BE2C (cell line): ENCODE measurements around the gene AGAP2.
"Not testable (repeated sequence)": the region's sequence is repeated elsewhere in the genome, so short reads cannot be mapped to it uniquely, and the experiment has no call there.

Experiments used
- DNase-seq: peaks from one replicate; pipeline ENCODE4 v3.0.0-alpha.2; 2020
- H3K27me3 ChIP-seq: fragments of 250-450 bp; sonication (Bioruptor Pico); 2 replicates; pipeline ENCODE4 v1.5.1; 2020; ENCODE audit warnings: mild to moderate bottlenecking
- H3K36me3 ChIP-seq: fragments of 250-450 bp; sonication (Bioruptor Pico); 2 replicates; pipeline ENCODE4 v1.5.1; 2020; ENCODE audit warnings: mild to moderate bottlenecking
- H3K4me1 ChIP-seq: fragments of 250-450 bp; sonication (Bioruptor Pico); 2 replicates; pipeline ENCODE4 v1.5.1; 2020
- H3K4me3 ChIP-seq: 2 replicates; pipeline ENCODE4 v1.5.1; 2011; ENCODE audit warnings: low read depth, low read length
- H3K9me3 ChIP-seq: fragments of 250-450 bp; sonication (Bioruptor Pico); 2 replicates; pipeline ENCODE4 v1.5.1; 2020
- TF ChIP-seq, protein P1 (sequence below): IDR thresholded peaks from 2 replicates; pipeline ENCODE4 v1.5.1; 2012; ENCODE audit warnings: mild to moderate bottlenecking, low read depth, low read length

Gene AGAP2

DNA sequence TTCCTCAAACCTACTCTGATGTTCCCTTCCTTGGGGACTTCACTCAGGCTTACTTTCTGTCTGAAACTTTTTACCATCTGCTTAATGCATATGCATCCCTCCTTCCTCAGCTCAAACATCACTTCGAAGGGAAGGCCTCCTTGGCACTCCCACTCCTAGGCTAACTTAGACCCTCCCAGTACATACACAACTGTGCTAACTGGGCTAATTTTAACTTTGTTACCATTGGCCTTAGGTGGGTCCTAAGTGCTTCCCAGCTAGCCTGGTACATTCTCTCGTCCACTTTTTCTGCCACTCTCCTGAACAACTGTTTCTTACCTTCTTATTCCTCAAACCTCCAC, 37.7 kb upstream of the AGAP2 start:
- H3K9me3 ChIP-seq = no peaks in the 10 kb centered on the region
- no peaks in the 10 kb centered on the region for H3K4me1 ChIP-seq
- H3K36me3 ChIP-seq = no peaks in the 10 kb centered on the region
- TF ChIP-seq, protein P1, sequence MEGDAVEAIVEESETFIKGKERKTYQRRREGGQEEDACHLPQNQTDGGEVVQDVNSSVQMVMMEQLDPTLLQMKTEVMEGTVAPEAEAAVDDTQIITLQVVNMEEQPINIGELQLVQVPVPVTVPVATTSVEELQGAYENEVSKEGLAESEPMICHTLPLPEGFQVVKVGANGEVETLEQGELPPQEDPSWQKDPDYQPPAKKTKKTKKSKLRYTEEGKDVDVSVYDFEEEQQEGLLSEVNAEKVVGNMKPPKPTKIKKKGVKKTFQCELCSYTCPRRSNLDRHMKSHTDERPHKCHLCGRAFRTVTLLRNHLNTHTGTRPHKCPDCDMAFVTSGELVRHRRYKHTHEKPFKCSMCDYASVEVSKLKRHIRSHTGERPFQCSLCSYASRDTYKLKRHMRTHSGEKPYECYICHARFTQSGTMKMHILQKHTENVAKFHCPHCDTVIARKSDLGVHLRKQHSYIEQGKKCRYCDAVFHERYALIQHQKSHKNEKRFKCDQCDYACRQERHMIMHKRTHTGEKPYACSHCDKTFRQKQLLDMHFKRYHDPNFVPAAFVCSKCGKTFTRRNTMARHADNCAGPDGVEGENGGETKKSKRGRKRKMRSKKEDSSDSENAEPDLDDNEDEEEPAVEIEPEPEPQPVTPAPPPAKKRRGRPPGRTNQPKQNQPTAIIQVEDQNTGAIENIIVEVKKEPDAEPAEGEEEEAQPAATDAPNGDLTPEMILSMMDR = no peak
- no peaks in the 10 kb centered on the region for H3K27me3 ChIP-seq
- DNase-seq = no peak
- H3K4me3 ChIP-seq = no peak overlapping the region

DNA sequence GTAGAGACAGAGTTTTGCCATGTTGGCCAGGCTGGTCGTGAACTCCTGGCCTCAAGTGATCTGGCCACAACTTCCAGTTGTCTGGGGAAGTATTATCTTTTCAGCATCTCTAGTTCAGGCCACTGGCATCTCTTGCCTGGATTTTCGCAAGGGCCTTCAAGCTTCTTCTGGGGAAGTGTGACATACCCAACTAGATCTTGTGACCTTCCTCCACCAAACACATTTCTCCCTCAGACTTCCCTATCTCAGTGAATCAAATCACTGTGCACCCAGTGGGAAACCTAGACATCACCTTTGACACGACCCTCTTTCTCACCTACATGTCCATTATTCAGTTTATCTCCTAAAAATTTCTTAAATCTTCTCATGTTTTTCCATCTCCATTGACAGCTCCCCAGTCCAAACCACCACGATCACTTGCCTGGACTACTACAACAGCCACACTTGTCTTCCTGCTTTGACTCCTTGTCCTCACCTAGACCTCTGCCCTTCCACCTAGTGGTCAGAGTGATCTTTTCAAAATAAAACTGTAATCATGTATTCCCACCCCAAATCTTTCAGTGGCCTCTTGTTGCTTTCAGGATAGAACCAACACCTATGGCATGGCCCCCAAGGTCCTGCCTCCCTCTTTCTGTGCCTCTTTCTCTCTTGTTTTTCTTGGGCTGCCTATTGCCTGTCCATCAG, 37.2 kb upstream of the AGAP2 start:
- Histone ChIP-seq H3K4me1 (no peaks in the 10 kb centered on the region), H3K4me3 (no peak overlapping the region), H3K9me3 (no peaks in the 10 kb centered on the region), H3K36me3 (peaks cover 3% of the 10 kb centered on the region), H3K27me3 (no peaks in the 10 kb centered on the region)
- DNase-seq = no peak
- TF ChIP-seq, protein P1 = 0 out of 2 replicates have a peak, but pooled peaks have one; percentile 5

DNA sequence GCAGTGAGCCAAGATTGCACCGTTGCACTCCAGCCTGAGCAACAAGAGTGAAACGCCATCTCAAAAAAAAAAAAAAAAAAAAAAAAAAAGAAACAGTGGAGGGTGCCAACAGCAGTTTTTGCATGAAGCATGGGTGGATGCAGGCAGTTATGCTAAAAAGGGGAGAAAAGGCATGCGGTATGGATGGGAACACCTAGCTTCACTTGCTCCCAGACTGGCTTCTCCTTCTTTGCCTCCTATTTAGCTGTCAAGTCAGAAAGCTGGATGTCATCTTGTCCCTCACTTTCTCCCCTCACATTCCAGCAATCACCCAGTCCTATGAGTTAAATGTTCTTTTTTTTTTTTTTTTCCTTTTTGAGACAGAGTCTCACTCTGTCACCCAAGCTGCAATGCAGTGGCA, 36.5 kb upstream of the AGAP2 start:
- Histone ChIP-seq H3K9me3 (no peaks in the 10 kb centered on the region), H3K36me3 (peaks cover 10% of the 10 kb centered on the region), H3K27me3 (no peaks in the 10 kb centered on the region), H3K4me1 (no peaks in the 10 kb centered on the region), H3K4me3 (no peak overlapping the region)
- TF ChIP-seq, protein P1 = no peak
- no peak for DNase-seq

DNA sequence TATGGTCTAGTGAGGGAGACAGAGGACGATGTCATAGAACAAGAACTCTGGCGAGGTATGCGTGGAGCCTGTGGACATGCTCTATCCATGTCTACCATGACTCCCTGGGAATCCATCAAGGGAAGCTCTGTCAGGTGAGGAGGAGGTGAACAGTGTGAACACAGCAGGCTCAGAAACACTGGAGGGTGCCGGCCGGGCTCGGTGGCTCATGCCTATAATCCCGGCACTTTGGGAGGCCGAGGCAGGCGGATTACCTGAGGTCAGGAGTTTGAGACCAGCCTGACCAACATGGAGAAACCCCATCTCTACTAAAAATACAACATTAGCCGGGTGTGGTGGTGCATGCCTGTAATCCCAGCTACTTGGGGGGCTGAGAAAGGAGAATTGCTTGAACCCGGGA, 36.1 kb upstream of the AGAP2 start:
- H3K36me3 ChIP-seq = peaks cover 14% of the 10 kb centered on the region
- not testable (repeated sequence) for H3K4me3 ChIP-seq, H3K9me3 ChIP-seq, H3K4me1 ChIP-seq, H3K27me3 ChIP-seq, DNase-seq

DNA sequence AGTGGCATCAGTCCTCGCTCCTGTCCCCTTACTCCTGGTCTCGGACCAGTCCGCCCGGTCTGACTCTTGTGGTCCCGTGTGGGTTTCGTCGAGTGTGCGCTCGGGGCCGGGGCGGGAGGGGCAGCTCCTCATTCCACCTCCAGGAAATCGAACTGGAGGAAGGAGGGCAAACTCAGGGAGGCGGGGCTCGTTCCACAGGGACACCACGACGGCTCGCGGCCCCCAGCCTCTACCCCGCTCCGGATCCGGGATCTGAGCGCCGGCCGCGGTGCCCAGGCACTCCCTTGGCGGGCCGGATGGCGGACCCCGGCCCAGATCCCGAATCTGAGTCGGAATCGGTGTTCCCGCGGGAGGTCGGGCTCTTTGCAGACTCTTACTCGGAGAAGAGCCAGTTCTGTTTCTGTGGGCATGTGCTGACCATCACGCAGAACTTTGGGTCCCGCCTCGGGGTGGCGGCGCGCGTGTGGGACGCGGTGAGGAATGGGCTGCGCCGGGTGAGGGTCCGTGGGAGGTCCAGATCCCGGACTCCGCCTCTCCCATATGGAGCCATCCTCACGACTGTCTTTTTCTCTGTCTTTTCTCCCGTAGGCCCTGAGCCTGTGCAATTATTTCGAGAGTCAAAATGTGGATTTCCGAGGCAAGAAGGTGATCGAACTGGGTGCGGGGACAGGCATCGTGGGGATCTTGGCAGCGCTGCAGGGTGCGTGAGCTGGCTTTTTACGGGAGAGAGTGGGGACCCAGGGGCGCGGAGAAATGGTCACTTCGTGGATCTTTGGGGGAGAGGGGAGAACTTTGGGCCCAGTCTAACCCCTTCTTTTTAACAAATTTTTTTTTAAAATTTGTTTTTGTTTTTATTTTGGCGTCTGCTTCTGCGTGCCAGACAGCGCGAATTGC, 34.1 kb upstream of the AGAP2 start, which contains the start of gene EEF1AKMT3:
EEF1AKMT3 (plus strand) TSS at position 186 of the 894 bp plus-strand sequence; CDS start at position 297, 111 bp downstream.
- H3K9me3 ChIP-seq = no peaks in the 10 kb centered on the region
- H3K4me1 ChIP-seq = no peaks in the 10 kb centered on the region
- no peaks in the 10 kb centered on the region for H3K27me3 ChIP-seq
- H3K4me3 ChIP-seq = peak within 1 kb of the TSS; percentile 96
- TF ChIP-seq, protein P1 = no peak
- H3K36me3 ChIP-seq = peaks cover 24% of the 10 kb centered on the region
- peak; percentile 71 for DNase-seq

DNA sequence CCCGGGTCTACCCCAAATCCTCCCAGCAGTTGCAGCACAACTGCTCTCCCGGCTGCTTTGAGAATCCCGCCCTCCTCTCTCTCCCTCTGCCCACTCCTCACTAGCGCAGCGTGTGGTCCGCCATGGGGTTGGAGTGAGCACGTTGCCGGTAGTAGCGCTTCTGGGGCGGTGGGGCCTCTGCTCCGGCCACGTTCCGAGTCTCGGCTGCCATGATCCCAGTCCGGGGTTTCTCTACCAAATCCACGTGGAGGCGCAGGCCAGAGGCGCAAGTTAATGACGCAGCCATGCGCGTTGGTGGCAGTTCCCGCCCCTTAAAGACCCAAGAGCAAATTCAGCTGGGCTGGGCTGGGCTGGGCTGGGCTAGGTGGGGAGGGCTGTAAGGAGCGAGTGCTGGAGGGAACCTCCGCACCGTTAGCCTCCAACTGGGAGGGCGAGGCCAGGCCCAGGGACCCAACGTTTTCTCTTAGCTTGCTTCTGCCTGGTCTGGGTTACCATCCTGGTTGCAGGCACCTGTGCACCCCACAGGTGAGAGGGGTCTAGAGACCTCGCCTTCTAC, 33.4 kb upstream of the AGAP2 start, which contains the start of gene METTL1:
METTL1 (minus strand) TSS at position 233 of the 556 bp plus-strand sequence; CDS start at position 211, 22 bp downstream.
- H3K36me3 ChIP-seq = peaks cover 24% of the 10 kb centered on the region
- H3K27me3 ChIP-seq = peaks cover 2% of the 10 kb centered on the region; the same call in 1 of the 2 replicates
- H3K9me3 ChIP-seq = no peaks in the 10 kb centered on the region
- peak within 1 kb of the TSS; percentile 96 for H3K4me3 ChIP-seq
- TF ChIP-seq, protein P1 = no peak
- peak; percentile 96 for DNase-seq
- H3K4me1 ChIP-seq = peaks cover 2% of the 10 kb centered on the region; the same call in 1 of the 2 replicates
